ENCODE data around the gene WWOX.

DNA sequence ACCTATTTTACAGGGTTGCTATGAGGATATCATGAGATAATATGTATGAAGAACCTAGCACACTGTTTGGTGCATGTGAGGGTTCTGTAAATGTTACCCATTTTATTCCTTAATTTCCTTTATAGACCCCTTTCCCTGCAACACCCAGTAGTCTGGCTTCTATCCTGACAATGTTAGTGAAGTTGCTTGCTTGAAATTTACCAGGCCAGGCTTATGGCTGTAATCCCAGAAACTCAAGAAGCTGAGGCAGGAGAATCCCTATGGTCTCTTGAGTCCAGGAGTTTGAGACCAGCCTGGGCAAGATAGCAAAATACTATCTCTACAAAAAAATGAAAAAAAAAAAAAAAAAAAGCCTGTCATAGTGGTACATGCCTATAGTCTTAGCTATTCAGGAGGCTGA lies 779.1 kb downstream of the WWOX start:
- TF ChIP-seq EZH2 (IDR thresholded peaks at IDR 0.05; ENCODE audit: borderline replicate concordance, low read depth, low read length, poor library complexity, severe bottlenecking) = no peak
- TF ChIP-seq, protein P1, sequence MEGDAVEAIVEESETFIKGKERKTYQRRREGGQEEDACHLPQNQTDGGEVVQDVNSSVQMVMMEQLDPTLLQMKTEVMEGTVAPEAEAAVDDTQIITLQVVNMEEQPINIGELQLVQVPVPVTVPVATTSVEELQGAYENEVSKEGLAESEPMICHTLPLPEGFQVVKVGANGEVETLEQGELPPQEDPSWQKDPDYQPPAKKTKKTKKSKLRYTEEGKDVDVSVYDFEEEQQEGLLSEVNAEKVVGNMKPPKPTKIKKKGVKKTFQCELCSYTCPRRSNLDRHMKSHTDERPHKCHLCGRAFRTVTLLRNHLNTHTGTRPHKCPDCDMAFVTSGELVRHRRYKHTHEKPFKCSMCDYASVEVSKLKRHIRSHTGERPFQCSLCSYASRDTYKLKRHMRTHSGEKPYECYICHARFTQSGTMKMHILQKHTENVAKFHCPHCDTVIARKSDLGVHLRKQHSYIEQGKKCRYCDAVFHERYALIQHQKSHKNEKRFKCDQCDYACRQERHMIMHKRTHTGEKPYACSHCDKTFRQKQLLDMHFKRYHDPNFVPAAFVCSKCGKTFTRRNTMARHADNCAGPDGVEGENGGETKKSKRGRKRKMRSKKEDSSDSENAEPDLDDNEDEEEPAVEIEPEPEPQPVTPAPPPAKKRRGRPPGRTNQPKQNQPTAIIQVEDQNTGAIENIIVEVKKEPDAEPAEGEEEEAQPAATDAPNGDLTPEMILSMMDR (conservative IDR thresholded peaks at IDR 0.05; ENCODE audit: low read depth, low read length) = no peak

All from A673 (cell line).